Activated CD8-positive, alpha-beta memory T cell treated with anti-CD3 and anti-CD28 coated beads for 36 hours (primary cell): Measurements from ENCODE around the gene CBFA2T3. TPM values are rescaled to one million over a fixed set of nuclear protein-coding genes. Genes with fewer than 3 reads are reported as not detected.

Experiments
- CTCF ChIA-PET: fragments of 350-600 bp; sonication (Branson Sonifier 250); formaldehyde crosslinking; loops from one replicate; lab custom pipeline; 2021; ENCODE audit warnings: antibody characterized with exemption; lab: Charles Lee
- POLR2A ChIA-PET: fragments of 350-600 bp; sonication (Branson Sonifier 250); formaldehyde crosslinking; loops from one replicate; lab custom pipeline; 2021; ENCODE audit warnings: antibody characterized with exemption; lab: Charles Lee
- total RNA-seq, 2 experiments: library from RNA; stranded (reverse); gene quantifications; one replicate each; pipeline ENCODE4 v1.2.3, GENCODE V29; 2021

CBFA2T3 gene
- total RNA-seq, 2 experiments from 2014 or later = not detected

DNA sequence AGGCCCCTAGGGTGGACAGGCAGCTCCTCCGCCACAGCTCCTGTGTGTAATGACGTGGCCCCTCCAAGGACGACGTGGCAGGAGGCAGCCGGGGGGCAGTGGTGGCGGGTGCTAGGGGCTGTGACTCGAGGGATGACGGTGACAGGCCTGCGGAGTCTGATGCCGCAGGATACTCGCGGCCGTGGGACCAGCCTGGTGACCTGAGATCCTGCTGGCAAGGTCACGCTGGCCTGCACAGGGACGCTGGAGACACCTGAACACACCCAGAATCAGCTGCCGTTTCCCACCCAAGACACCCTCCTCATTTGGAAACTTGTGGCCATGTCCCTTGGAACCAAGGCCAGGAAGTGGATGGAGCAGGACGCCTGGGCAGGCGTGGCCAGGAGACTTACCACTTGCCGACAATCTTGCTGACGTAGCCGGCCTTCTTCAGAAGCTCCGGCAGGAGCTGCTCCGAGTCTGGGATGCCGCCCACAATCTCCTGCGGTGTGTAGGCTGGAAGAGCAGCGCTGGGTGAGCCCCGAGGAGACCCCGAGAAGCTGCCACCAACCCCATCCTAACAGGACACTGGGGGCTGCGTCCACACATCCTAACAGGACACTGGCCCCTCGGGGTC is 136.3 kb downstream of the CBFA2T3 start:
- ChIA-PET CTCF (no interaction called here), POLR2A (no interaction called here)

- CTCF ChIA-PET = no interaction called here
- POLR2A ChIA-PET = no interaction called here
Measured at GRCh38 chr16:88839745-88840599, 137.0 kb downstream of the CBFA2T3 start.

GRCh38 chr16:88839026-88839529 is 137.9 kb downstream of the CBFA2T3 start:
- ChIA-PET POLR2A (no interaction called here), CTCF (no interaction called here)

DNA sequence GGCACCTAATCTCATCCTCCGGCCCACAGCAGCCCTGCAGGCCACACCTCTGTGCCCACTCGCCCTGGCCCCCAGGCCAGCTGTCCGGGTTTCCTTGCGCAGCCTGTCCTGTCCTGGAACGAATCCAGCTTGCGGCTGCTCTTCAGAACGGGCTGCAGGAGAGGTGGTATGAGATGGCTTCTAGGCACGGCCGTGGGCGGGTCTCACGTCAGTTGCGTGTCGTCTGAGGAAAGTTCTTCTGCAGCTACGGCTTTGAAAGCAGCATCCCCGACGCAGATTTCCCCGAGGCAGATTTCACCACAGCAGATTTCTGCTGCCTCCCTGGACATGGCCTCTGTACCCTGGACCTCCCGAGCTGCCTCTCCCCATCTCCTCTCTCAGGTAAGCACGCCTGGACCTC is 138.4 kb downstream of the CBFA2T3 start:
- POLR2A ChIA-PET = no interaction called here

DNA sequence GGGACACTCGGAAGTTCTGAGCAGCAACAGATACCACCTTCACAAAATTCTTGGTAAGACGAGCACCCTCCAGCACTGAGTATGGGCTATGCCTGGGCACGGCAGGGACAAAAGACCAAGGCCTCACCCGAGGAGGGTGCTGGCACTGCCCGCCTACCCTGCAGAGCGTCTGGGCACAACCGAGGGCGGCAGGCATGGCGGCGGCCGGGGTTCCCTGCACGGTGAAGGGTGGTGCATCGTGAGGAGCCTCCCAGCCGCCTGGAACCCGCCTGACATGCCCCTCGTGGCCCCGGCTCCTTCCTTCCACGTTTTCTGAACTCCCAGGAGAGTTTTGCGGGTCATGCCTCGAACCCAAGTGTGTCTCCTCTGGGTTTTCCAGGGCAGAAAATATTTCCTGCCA is 139.2 kb downstream of the CBFA2T3 start:
- ChIA-PET CTCF (no interaction called here), POLR2A (no interaction called here)

More for the DNA sequence above, 138.4 kb downstream of the CBFA2T3 start:
- CTCF ChIA-PET = no interaction called here

GRCh38 chr16:88836791-88837190 is 140.2 kb downstream of the CBFA2T3 start:
- ChIA-PET CTCF (no interaction called here), POLR2A (no interaction called here)

DNA sequence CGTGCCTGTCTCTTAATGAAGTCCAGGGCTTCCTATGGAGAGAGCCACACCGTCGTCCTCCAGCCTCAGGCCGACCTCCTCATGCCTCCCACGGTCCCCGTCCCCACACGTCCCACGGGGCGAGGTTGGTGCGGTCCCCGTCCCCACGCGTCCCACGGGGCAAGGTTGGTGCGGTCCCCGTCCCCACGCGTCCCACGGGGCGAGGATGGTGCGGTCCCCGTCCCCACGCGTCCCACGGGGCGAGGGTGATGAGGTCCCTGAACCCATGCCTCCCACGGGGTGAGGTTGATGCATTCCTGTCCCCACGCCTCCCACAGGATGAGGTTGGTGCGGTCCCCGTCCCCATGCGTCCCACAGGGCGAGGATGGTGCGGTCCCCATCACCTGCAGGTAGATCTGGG is 141.2 kb downstream of the CBFA2T3 start:
- POLR2A ChIA-PET = no interaction called here
- CTCF ChIA-PET = no interaction called here

DNA sequence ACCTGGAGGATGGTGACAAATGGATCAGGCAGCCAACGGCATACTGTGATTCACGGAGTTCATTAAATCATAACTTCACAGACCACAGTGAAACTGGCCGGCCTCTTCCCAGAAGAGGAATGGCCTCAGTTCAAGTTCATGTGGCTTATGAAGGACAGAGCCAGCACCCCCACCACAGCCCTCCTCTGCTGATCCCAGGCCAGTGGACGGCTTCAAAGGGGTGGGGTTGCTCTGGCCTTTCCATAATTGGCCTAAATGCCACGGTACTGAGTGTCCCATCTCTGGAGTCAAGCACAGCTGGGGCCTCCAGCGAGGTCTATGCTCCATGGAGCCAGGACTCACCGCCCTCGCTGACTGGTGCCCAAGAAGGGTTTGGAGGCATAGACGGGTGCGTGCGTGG is 141.6 kb downstream of the CBFA2T3 start:
- CTCF ChIA-PET = no interaction called here
- POLR2A ChIA-PET = no interaction called here

DNA sequence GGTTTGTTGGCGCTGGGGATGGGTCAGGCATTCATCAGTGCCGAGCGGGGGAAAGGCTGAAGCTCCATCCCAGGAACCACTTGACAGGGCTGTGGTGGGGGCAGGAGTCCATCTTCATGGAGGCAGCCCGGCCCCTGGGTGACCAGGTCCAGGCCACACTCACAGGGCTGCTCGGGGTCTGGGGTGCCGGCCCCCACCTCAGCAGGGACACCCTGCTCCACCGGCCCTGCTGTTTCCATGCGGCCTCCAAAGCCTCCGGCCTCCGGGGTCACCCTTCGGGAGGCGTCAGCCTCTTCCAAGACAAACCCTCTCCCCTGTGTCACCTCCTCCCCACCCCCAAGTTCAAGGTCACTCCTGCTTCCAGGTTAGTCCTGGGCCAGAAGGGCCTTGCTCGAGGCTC is 142.3 kb downstream of the CBFA2T3 start:
- ChIA-PET POLR2A (no interaction called here), CTCF (no interaction called here)

GRCh38 chr16:88833086-88833485 is 143.9 kb downstream of the CBFA2T3 start:
- ChIA-PET CTCF (interaction anchor here (0.6 kb wide), 1 partner anchor 38 kb away, joined by 3 read pairs; no protein-coding TSS in a partner anchor), POLR2A (interaction anchor here (0.6 kb wide), 1 partner anchor 865 kb away, joined by 3 read pairs; no protein-coding TSS in a partner anchor)

DNA sequence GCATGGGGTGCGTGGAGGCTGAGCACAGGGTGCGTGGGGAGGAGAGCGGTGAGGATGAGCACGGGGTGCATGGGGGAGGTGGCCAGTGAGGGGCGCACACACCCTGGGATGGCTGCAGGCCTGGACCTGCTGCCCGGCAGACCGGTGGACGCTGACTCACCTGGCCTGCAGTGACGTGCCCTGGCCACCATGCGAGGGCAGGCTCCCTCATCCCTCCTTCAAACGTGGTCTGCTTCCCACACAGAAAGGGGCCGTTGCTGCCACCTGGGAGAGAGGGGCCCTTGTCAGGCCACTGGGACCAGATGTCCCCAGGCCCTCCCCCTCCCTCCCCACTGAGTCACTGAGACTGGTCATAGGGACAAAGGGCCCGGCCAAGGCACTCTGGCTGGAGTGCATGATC is 145.2 kb downstream of the CBFA2T3 start:
- POLR2A ChIA-PET = no interaction called here

GRCh38 chr16:88830783-88831182 is 146.2 kb downstream of the CBFA2T3 start:
- ChIA-PET CTCF (interaction anchor here (0.7 to 1.2 kb wide), 2 partner anchors 27 to 34 kb away, joined by 3 to 5 read pairs; no protein-coding TSS in a partner anchor), POLR2A (interaction anchor here (0.6 kb wide), 1 partner anchor 20 kb away, joined by 3 read pairs; no protein-coding TSS in a partner anchor)

More for the DNA sequence above, 145.2 kb downstream of the CBFA2T3 start:
- CTCF ChIA-PET = interaction anchor here (0.6 kb wide), 1 partner anchor 206 kb away, joined by 3 read pairs; no protein-coding TSS in a partner anchor

GRCh38 chr16:88830258-88830657 is 146.7 kb downstream of the CBFA2T3 start:
- POLR2A ChIA-PET = interaction anchor here (0.6 kb wide), 1 partner anchor 20 kb away, joined by 3 read pairs; no protein-coding TSS in a partner anchor
- CTCF ChIA-PET = interaction anchor here (0.7 to 1.2 kb wide), 3 partner anchors 27 to 34 kb away, joined by 3 to 5 read pairs (median 3); no protein-coding TSS in a partner anchor

GRCh38 chr16:88828711-88829110 is 148.3 kb downstream of the CBFA2T3 start:
- POLR2A ChIA-PET = no interaction called here
- CTCF ChIA-PET = no interaction called here

- ChIA-PET POLR2A (no interaction called here), CTCF (no interaction called here)
Measured at GRCh38 chr16:88827727-88828126, 149.3 kb downstream of the CBFA2T3 start.

DNA sequence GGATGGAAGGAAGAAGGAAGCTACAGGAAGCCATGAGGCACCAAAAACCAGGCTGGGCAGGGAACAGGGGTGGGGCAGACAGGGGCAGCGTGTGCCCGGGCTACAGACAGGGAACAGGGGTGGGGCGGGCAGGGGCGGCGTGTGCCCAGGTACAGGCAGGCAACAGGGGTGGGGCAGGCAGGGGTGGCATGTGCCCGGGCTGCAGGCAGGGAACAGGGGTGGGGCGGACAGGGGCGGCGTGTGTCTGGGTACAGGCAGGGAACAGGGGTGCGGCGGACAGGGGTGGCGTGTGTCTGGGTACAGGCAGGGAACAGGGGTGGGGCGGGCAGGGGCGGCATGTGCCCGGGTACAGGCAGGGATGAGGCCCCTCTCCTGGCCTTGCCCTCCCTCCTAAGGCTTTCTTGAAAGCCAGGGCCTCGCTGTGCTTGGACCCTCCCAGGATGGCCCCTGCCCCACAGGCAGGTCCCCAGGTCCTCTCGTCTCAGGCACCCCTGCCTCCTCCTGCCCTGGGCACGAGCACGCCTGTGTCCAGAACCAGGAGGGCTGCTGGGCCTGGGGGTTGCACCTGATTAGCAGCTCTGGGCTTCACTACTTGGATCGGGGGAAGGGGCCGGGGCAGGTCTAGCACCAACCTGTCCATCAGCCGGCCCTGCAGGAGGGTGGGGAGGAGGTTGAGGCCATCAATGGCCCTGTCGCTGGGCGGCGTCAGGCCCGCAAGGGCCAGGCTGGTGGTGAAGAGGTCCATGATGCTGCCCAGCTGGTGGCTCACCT is 150.8 kb downstream of the CBFA2T3 start:
- ChIA-PET CTCF (interaction anchor here (1.2 kb wide), 1 partner anchor 32 kb away, joined by 3 read pairs; no protein-coding TSS in a partner anchor), POLR2A (no interaction called here)

DNA sequence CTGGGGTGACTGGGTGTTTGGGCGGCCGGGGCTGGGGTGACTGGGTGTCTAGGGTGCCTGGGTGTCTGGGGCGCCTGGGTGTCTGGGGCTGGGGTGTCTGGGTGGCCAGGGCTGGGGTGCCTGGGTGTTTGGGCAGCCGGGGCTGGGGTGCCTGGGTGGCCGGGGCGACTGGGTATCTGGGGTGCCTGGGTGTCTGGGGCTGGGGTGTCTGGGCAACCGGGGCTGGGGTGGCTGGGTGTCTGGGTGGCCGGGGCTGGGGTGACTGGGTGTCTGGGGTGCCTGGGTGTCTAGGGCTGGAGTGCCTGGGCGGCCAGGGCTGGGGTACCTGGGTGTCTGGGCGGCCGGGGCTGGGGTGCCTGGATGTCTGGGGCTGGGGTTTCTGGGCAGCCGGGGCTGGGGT is 151.9 kb downstream of the CBFA2T3 start:
- ChIA-PET CTCF (interaction anchor here (1.2 kb wide), 1 partner anchor 33 kb away, joined by 3 read pairs; no protein-coding TSS in a partner anchor), POLR2A (no interaction called here)
